A172 (cell line): ENCODE measurements around the gene LAGE3. TPM values are rescaled to one million over a fixed set of nuclear protein-coding genes. Genes with fewer than 3 reads are reported as not detected.
"Not testable (repeated sequence)": the region's sequence is repeated elsewhere in the genome, so short reads cannot be mapped to it uniquely, and the experiment has no call there.

Experiments used
- DNase-seq: peaks from one replicate; pipeline ENCODE4 v3.0.0-alpha.2; 2015; ENCODE audit warnings: low spot score
- total RNA-seq: library from RNA; depleted of rRNA; stranded (reverse); fragments of >200 nt; shearing (Covaris generic); gene quantifications from 2 replicates; pipeline ENCODE4 v1.2.3, GENCODE V29; 2014

LAGE3 gene
- total RNA-seq, 1 experiment from 2014 or later: 70.5 TPM

DNA sequence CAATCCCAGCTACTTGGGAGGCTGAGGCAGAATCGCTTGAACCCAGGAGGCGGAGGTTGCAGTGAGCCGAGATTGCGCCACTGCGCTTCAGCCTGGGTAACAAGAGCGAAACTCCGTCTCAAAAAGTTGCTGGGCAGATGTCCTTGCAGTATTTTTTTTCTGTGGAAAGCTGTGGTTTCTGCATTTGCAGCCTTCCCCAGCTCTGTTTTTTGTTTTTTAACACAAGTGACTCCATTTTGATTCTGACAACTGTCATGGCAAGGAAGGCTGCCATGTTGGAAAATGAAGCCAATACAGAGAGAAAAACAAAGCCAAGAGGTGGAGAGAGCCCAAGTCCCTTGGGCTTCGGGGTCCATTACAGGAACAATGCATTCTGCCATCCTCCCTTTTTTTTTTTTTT lies 23.0 kb upstream of the LAGE3 start:
- DNase-seq: no peak

DNA sequence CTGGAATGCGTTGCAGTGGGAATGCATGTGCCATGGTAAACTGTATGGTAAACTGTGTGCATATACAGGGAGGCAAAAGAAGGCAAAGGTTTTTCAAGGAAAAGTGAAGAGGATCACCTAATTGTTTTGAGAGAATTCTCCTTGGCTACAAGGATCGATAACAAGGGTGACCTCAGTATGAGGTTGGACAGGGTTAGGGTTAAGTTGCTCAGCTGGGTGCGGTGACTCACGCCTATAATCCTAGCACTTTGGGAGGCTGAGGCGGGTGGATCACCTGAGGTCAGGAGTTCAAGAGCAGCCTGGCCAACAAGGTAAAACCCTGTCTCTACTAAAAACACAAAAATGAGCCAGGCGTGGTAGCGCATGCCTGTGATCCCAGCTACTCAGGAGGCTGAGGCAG lies 22.3 kb upstream of the LAGE3 start:
- DNase-seq: not testable (repeated sequence)

DNA sequence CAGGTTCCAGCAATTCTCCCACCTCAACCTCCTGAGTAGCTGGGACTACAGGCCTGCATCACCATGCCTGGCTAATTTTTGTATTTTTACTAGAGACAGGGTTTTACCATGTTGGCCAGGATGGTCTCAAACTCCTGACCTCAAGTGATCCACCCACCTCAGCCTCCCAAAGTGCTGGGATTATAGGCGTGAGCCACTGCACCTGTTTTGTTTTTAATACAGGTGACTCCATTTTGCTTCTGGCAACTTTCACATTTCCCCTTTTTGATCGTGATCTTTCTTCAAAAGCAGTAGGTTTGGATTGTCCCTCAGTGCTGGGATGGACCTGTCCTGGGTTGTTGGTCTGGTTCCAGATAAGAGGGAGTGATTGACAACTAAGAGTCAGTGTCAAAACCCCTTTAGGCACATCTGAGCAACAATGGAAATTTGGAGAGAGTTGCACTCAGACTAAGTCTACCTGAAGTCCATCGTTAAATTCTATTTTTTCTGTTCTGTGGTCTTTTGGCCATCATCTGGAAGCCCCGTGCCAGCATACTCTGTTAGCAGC lies 17.6 kb upstream of the LAGE3 start:
- not testable (repeated sequence) for DNase-seq

DNA sequence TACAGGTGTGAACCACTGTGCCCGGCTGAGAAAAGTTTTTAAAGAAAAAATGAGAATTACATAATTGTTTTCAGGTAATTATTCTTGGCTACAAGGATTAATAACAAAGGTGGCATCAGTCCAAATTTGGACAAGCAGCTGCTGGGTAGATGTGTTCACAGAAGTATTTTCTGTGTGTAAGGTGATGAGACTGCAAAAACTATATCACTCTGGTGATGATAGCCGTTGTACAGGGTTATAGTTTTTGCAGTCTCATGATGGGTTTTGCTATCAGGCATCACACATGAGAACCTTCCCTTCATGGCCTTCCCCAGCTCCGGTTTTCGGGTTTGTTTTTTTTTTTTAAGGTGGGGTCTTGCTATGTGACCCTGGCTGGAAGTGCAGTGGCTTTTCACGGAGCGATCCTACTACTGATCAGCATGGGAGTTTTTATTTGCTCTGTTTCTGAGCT lies 16.4 kb upstream of the LAGE3 start:
- DNase-seq: no peak

DNA sequence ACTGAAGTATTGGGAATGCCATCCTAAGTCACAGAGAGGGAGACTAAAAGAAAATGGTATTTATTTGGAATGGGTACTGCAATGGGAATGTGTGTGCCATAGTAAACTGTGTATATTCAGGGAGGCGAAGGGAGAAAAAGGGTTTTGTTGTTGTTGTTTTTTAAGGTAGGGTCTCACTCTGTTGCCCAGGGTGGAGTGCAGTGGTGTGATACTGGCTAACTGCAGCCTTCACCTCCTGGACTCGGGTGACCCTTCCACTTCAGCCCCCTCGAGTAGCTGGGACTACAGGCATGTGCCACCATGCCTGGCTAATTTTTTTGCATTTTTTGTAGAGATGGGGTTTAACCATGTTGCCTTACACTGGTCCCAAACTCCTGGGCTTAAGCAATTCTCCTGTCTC lies 15.6 kb upstream of the LAGE3 start:
- DNase-seq: no peak

DNA sequence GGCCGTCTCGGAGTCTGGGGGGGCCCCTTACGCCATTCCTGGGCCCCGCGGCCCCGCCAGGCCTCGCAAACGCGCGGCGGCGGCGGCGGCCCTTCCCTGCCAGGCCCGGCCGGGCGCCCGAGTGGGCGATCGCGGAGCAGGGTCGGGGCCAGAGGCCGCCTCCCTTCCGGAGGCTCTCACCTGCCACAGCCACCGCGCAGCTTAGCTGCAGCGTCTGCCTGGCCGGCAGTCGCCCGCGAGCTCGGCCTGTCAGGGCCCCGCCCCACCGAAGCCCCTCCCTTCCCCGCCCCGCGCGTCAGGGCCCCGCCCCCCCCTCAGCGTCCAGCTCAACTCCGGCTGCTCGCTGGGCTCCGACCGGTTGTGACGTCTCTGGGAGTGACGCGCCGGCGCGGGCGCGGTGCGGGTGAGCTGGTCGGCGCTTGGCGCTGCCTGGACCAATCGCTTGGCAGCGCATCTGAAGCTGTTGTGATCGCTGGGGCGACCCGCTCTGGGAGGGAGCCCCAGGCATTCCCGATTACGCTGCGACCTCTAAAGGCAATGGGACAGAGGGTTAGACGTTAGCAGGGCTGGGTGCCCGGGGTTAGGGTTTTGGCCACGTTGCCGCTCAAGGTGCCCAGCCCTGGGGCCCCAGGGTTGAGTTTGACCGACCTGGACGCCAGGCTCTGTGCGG lies 11.5 kb upstream of the LAGE3 start, which contains the start of gene SLC10A3:
SLC10A3 (minus strand) TSS at position 216 of the 670 bp plus-strand sequence. CDS start 1,689 bp downstream, outside the sequence.
- DNase-seq: peak; percentile 92

DNA sequence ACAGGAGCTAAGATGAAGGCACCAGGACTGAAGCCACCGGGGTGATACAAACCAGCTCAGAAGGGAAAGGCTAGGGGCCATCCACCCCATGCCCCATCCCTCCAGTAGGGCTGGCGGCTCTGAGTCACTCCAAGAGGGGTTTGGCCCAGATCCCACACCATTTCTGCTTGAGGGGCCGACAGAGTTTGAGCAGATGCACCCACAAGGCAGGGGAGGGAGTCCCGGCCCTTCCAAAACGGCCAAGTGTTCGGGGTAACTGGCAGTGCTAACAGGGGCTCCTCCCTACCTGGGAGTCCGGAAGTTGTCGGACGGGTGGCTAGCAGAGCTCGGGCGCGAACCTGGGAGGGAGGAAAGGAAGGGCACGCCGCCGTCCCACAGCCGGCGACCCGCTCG lies 10.9 kb upstream of the LAGE3 start:
- DNase-seq: peak; percentile 68

DNA sequence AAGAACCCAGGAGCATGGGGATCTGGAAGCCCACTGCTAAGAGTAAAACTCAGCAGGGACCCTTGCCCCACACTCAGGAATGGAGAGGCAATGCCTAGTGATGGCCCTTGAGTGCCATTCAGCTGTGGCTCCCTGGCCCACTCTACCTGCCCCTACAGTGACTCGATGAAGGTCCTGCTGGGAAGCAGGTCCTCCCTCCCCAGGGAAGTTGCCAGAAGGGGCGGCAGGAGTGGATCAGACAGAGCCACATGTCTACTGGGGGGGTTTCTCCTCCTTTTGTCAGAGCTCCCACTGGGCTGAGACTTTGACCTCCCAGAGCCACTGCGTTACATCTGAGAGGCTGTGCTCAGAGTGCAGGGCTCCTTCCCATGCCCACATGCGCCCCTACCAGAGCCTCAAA lies 10.1 kb upstream of the LAGE3 start:
- DNase-seq: no peak

DNA sequence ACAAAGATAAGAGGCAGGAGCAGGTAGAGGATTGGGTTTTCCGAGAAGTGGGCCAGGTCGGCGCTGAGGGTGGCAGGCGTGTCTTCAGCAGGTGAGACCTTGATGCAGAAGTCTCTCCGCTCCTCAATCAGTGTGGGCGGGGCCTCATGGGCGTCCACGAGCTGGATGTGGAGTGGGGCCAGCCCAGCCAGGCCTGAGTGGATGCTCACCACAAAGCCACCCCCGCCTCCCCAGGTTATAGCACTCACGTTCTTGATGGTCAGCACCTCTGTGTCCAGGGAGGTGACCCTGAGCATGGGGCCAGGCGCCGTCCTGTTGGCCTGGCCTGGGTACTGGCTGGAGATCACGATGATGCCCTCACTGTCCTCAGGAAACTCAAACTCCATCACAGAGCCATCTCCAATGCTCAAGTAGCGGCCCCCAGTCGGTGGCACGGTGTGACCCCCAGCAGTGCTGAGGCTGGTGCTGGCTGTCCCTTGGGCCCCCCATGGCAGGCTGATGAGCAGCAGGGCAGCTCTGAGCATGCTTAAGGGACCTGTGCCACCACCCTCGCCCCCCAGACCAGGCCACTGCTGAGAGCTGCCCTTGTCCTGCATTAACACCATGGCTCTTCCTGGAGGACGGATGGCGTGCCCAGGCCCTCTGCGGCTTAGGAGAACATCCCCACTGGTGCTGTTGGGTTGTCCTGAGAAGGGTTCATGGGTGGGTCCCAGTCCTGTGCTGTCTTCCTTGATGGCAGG lies 9.4 kb upstream of the LAGE3 start:
- DNase-seq: no peak

DNA sequence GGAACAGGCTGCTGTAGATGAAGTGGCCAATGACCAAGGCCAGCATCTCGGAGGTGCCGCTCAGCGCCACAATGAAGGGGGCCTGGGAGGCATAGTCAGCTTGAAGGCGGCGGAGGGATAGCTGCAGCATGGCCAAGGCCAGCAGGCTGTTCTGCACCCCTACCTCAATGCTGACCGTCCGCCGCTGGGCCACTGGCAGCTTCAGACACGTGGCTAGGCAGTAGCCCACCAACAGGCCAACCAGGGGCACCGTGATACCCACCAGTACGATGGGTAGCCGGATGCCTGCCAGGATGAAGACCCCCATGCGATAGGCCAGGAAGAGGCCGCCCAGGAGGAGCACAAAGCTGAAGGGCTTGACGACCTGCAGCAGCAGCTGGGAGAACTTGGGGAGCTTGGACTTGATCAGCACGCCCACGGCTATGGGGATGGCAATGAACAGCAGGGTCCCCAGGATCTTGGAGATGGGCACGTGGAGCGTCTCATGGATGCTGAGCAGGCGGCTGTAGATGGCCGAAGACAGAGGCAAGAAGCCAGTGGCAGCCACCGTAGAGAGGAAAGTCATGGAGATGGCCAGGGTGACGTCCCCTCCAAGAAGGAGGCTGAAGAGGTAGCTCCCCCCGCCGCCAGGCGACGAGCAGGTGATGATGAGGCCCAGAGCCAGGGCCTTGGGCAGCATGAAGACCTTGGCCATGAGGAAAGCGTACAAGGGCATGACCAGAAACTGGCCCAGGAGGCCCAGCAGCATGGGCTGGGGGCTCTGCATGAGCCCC lies 8.6 kb upstream of the LAGE3 start:
- DNase-seq: no peak

DNA sequence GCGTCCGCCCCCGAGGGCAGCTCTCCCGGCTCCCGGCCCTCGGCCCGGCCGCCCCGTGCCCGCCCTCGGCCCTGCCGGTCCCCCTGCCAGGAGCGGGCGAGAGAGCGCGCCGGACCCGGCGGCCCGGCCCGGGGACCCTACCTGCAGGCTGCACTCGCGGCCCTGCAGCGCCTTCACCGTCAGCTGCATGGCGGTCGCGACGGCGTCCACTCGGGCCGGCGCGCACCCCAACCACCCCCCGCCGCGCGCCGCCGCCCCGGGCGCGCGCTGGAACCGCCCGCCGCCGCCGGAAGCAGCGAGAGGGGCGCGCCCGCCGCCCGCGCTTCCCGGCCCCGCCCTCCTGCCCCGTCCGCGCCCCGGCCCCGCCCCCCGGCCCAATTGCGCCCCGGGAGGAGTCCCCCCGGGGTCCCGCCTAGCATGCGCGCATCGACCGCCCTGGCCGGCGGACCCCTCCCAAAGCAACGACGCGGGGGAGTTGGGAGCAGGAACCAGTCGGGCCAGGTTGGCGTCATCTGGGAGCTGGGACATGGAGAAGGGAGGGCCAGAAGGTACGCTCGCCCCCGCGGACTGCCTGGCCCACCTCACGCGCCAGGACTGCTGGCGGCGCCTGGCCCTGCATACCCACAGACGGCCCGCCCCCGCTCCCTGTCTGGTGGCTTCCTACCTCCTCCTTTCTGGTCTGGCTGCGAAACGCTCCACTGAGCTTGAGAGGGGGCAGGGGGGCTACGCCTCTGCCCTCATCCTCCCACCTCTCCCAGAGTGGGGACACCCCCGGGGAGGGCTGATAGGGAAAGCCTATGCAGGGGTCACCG lies 7.5 kb upstream of the LAGE3 start, which contains the start of gene UBL4A:
UBL4A (minus strand) TSS at position 220 of the 812 bp plus-strand sequence; CDS start at position 189, 31 bp downstream.
- peak; percentile 51 for DNase-seq

DNA sequence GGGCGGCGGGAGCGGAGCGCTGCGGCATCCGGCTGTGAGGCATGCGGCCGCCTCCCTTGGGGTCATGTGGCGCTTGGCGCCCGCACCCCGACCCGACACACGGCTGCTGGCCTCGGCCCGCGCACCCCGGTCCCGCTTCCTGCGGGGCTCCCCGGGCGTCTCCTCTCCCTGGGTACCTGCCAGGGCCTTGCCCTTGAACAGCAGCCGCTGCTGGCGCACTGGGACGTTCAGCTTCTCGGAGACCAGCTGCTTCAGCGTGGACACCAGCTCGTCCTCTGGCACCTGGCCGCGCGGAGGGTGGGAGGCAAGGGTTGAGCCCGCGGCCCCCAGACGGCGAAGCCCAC lies 6.9 kb upstream of the LAGE3 start:
- no peak for DNase-seq

DNA sequence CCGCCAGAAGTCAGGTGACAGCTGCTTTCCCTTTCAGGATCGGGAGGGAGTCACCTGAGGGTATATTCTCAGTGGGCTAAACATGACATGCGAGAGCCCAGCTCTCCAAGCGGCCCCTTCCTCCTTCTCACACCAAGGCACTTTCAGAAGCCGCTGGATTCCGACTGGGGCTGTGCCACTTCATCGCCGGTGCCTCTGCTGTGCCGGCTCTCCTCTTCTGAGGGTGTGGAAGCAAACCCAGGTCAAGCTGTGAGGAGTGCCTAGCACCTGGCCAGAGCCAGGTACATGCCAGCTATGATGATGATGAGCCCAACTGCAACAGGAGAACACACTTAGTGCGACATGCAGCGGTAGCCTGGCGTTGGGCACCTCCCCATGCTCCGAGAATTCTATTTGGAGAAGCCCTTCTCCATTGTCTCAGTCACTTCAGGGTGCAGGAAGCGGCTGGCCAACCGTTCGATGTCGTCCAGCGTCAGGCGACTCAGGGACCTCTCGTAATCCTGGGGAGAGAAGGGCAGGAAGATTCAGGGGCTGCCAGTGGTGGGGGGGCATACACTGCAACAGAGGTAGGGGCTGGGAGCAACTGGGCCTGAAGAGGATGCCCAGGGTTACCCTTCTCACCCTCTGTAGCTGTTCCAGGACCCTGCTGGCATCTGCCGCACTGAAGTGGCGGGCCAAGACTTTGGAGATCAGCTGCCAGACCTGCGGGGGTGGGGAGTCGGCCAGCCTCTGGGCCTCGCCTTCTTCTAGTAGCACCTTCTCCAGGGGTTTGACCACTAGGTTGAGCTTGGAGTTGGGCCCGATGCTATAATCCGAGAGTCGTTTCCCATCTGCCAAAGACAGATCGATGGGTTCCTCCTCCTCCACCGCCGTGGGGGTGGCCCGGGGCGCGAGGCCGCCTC lies 6.3 kb upstream of the LAGE3 start:
- DNase-seq: no peak

DNA sequence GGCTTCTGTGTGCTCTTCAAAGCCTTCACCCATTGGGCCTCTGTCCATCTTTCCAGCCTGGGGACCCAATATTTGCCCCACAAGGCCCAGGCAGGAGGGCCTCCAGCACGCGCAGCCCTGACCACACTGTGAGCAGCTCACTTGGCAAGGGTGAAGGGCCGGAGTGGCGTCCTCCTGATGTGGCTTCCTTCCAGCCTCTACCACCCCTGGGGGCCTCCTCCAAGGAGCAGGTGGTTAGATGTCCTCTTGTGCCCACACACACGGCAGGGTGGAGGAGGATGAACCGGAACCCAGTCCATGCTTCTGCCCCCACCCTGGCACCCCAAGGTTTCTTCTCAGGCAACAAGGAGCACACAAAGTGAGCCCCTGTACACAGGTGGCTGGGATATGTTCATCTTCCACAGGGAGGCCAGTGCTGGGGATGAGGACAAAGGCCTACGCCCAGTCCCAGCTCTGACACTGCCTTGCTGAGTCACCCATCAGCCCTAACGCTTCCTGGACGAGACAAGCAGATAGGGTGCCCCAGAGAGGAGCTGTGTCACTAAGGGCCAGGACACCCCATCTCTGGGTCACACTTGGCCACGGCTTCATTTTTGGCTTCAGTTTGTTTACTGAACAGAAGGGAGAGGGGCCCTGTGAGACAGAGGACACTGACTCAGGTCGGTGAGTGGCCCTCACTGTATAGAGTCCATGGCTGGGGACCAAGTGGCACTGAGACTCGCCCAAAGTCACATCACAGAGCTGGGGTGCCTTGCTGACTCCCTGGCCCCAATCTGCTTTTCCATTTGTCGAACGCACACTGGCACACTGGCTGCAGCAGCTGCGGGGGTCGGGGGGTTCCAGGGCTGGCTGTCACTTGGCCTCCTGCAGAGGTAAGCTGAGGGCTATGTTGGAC lies 5.4 kb upstream of the LAGE3 start:
- peak; percentile 54 for DNase-seq

DNA sequence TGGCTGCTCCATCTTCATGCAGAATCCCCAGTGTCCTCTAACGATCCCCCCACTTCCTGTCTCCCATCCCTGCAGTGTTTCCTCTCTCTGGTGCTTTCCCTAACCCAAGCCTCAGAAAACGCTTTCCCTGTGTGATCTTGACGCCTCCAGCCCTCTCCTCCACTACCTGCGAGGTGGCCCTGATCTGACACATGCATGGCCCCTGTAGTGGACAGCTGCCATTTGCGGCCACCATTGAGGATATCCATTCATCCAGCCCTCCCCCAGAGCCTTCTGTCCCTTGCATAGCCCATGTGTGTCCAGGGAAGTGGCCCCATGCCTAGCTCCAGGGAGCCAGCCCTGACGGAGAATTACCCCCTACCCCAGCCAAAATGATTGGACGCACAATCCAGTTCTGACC lies 4.2 kb upstream of the LAGE3 start:
- no peak for DNase-seq

DNA sequence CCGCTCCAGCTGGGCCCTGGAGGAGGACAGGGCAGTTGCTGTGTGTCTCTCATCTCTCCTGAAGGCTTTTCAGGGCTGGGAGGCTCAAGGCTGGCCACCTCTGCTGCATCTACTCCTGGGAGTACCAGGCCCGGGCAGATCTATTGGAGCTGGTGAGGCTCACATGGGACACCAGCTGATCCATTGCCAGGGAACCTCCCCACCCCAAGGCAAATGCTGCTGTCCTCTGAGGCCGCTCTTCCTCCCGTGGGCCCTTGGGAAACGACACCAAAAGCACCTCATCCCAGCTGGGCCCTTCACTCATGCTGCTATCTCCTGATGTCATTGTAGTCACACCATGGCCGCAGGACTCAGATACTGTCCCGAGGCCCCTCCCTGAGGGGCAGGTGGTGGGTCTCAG lies 3.7 kb upstream of the LAGE3 start:
- no peak for DNase-seq

DNA sequence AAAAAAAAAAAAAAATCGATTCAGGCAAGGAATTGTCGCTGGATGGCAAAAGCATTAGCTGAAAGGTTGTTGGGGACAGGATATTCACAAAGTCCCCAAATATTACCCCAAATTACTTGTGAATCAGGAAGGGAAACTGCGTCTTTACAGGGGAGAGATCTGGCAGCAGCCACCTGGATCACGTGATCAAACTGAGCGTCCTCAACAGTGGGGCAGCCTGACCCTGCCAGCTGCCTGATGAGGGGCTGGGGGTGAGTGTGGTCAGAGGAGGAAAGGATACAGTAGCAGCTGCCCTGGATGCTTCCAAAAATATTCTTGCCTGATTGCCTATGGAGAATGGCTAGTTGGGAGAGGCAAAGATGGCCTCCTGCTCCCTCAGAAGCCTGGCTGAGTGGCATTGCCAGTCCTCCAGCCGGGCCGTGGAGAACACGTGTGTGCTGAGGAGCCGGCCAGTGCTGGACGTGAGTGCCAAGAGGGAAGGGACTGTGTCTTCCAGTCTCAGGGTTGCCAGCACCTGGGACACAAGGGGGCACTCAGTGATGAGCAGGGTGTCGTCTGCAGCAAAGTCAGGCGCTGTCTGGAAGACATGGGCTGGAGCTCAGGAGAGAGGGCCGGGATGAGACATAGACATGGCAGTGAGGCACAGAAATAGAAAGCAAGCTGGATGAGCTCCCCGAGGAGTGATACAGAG lies 3.0 kb upstream of the LAGE3 start:
- DNase-seq: no peak

DNA sequence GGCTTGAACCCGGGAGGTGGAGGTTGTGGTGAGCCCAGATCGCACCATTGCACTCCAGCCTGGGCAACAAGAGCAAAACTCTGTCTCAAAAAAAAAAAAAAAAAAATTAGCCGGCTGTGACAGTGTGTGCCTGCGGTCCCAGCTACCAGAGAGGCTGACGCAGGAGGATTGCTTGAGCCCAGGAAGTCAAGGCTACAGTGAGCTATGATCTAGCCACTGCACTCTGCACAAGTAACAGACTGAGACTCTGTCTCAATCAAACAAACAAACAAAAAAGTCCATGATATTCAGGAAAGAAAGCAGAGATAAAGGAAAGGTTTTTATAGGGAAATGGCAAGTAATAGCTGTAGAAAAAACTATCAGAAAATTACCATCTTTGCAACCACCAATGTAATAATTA lies 2.1 kb upstream of the LAGE3 start:
- DNase-seq: no peak
